ENCODE results near the gene KCNMA1. TPM values are rescaled to one million over a fixed set of nuclear protein-coding genes. Genes with fewer than 3 reads are reported as not detected.

KCNMA1 gene
- total RNA-seq, 1 donor from 2014 or later, result 95.5 TPM

- H3K27ac Mint-ChIP-seq (ENCODE audit: unreplicated experiment), result no peak overlapping the region
- no peak for DNase-seq (ENCODE audit: extremely low spot score, unreplicated experiment)
- H3K36me3 Mint-ChIP-seq (ENCODE audit: unreplicated experiment), result no peaks in the 10 kb centered on the region
- no peaks in the 10 kb centered on the region for H3K27me3 Mint-ChIP-seq (ENCODE audit: unreplicated experiment)
- no peak for TF ChIP-seq CTCF (IDR thresholded peaks at IDR 0.05)
- no peaks in the 10 kb centered on the region for H3K9me3 Mint-ChIP-seq (ENCODE audit: unreplicated experiment)
- no peak overlapping the region for H3K4me3 Mint-ChIP-seq (ENCODE audit: unreplicated experiment)
- peaks cover 73% of the 10 kb centered on the region for H3K4me1 Mint-ChIP-seq (ENCODE audit: unreplicated experiment)
Measured at GRCh38 chr10:77606751-77607150, 30.9 kb downstream of the KCNMA1 start.

- Mint-ChIP-seq H3K4me1 (ENCODE audit: unreplicated experiment) (peaks cover 76% of the 10 kb centered on the region), H3K27ac (ENCODE audit: unreplicated experiment) (no peak overlapping the region), H3K9me3 (ENCODE audit: unreplicated experiment) (no peaks in the 10 kb centered on the region), H3K4me3 (ENCODE audit: unreplicated experiment) (no peak overlapping the region), H3K36me3 (ENCODE audit: unreplicated experiment) (no peaks in the 10 kb centered on the region), H3K27me3 (ENCODE audit: unreplicated experiment) (no peaks in the 10 kb centered on the region)
- DNase-seq (ENCODE audit: extremely low spot score, unreplicated experiment), result no peak
- TF ChIP-seq CTCF (IDR thresholded peaks at IDR 0.05), result peak; percentile 38
Measured at GRCh38 chr10:77605466-77605865, 32.1 kb downstream of the KCNMA1 start.

- no peak for DNase-seq (ENCODE audit: extremely low spot score, unreplicated experiment)
- Mint-ChIP-seq H3K9me3 (ENCODE audit: unreplicated experiment) (no peaks in the 10 kb centered on the region), H3K36me3 (ENCODE audit: unreplicated experiment) (no peaks in the 10 kb centered on the region), H3K27ac (ENCODE audit: unreplicated experiment) (no peak overlapping the region), H3K4me1 (ENCODE audit: unreplicated experiment) (peaks cover 71% of the 10 kb centered on the region), H3K27me3 (ENCODE audit: unreplicated experiment) (no peaks in the 10 kb centered on the region), H3K4me3 (ENCODE audit: unreplicated experiment) (no peak overlapping the region)
- no peak for TF ChIP-seq CTCF (IDR thresholded peaks at IDR 0.05)
Measured at GRCh38 chr10:77604941-77605351, 32.7 kb downstream of the KCNMA1 start.

GRCh38 chr10:77604063-77604462, 33.5 kb downstream of the KCNMA1 start:
- peaks cover 64% of the 10 kb centered on the region for H3K4me1 Mint-ChIP-seq (ENCODE audit: unreplicated experiment)

GRCh38 chr10:77603534-77603927, 34.1 kb downstream of the KCNMA1 start:
- H3K4me3 Mint-ChIP-seq (ENCODE audit: unreplicated experiment), result no peak overlapping the region
- H3K27ac Mint-ChIP-seq (ENCODE audit: unreplicated experiment), result peak overlapping the region; percentile 72
- H3K27me3 Mint-ChIP-seq (ENCODE audit: unreplicated experiment), result no peaks in the 10 kb centered on the region
- H3K36me3 Mint-ChIP-seq (ENCODE audit: unreplicated experiment), result no peaks in the 10 kb centered on the region
- no peaks in the 10 kb centered on the region for H3K9me3 Mint-ChIP-seq (ENCODE audit: unreplicated experiment)
- TF ChIP-seq CTCF (IDR thresholded peaks at IDR 0.05), result no peak
- DNase-seq (ENCODE audit: extremely low spot score, unreplicated experiment), result no peak
- H3K4me1 Mint-ChIP-seq (ENCODE audit: unreplicated experiment), result peaks cover 61% of the 10 kb centered on the region

More at GRCh38 chr10:77604063-77604462, 33.5 kb downstream of the KCNMA1 start:
- Mint-ChIP-seq H3K36me3 (ENCODE audit: unreplicated experiment) (no peaks in the 10 kb centered on the region), H3K9me3 (ENCODE audit: unreplicated experiment) (no peaks in the 10 kb centered on the region), H3K27me3 (ENCODE audit: unreplicated experiment) (no peaks in the 10 kb centered on the region), H3K27ac (ENCODE audit: unreplicated experiment) (peak overlapping the region; percentile 64), H3K4me3 (ENCODE audit: unreplicated experiment) (no peak overlapping the region)
- TF ChIP-seq CTCF (IDR thresholded peaks at IDR 0.05), result no peak
- DNase-seq (ENCODE audit: extremely low spot score, unreplicated experiment), result no peak

Data from osteocyte (in vitro differentiated cells).